Epithelial cell of esophagus (primary cell): ENCODE data around the gene LCTL.

Experiments
- DNase-seq: peaks from one replicate; pipeline ENCODE4 v3.0.0; 2010; ENCODE audit warnings: low read depth
- H3K4me3 ChIP-seq: 2 replicates; pipeline ENCODE4 v1.5.1; 2011; ENCODE audit warnings: mild to moderate bottlenecking, low read length, control low read depth
- CTCF ChIP-seq: IDR thresholded peaks from 2 replicates; pipeline ENCODE4 v1.5.1; 2011; ENCODE audit warnings: low read depth, mild to moderate bottlenecking, low read length, control low read depth, inconsistent platforms; ENCODE audit not compliant: insufficient read depth; ENCODE audit errors: missing control alignments

Gene LCTL

GRCh38 chr15:66608881-66609280 lies 43.1 kb upstream of the LCTL start:
- TF ChIP-seq CTCF: no peak
- DNase-seq: no peak
- H3K4me3 ChIP-seq: no peak overlapping the region

DNA sequence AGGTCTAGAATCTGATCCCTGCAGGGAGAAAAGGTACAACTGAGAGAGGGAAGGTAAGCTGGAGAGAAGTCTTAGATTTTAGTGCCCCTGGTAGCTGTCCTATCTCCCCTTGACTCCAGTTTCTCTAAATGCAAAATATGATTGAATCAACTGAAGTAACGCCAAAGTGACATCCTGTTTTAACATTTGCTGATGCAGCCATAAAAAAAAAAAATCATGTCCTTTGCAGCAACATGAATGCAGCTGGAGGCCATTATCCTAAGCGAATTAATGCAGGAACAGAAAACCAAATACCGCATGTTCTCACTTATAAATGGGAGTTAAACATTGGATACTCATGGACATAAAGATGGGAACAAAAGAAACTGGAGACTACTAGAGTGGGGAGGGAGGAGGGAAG lies 42.4 kb upstream of the LCTL start:
- DNase-seq: no peak
- H3K4me3 ChIP-seq: no peak overlapping the region
- TF ChIP-seq CTCF: no peak

DNA sequence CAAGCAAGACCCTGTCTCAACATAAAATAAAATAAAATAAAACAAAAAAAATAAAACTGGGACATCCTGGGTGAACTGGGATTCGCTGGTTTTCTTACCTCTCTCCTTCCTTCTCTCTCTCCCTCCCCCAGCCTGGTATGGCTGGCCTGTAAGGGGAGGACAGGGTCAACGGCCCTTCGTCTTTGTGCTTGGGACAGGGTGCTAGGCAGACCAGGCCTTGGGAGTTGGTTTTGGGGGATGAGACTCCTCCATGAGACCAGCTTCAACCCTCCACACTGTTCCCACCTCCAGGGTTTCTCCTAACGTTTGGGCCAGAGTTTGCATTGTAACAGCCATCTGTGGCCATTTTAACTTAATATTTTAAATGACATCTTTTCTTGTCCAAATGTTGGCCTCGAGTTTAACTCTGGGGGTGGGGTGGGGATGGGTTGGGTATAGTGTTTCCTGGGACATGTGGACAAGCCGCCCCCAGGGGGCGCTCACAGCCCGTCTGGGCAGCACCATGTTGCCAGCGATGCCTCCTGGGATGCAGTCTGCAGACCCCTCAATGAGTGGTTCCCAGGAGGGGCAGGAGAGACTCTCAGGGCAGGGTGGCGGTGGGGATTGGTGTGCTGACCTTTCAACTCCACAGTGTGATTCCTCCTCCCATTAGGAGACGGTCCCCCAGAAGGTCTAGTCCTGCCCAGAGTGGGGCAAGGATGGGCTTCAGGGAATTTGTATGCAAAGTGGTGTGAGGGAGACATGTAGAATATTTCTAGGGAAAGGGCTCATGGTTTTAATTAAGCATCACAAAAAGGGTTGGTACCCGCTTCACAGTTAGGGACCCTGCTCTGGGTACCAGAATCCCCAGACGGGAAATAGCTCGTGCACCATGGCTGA lies 37.7 kb upstream of the LCTL start:
- no peak overlapping the region for H3K4me3 ChIP-seq
- DNase-seq: peak; percentile 58
- TF ChIP-seq CTCF: peak; percentile 81

DNA sequence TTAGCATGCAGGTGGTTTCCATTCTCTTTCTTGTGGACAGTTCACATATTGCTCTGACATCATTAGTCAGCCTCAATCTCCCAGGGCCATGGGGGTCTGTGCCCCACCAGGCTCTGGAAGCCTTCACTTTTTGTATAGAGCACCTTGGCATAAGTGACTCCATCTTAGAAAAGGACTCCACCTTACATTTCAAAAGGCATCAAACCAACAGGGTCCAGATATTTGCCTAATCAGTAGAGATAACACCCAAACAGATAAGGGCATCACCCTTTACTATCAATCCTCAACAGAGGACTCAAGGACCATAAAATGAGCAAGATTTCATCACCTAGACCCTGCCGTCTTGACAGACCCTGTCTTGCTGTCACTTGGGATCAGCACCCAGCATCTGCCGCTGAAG lies 35.7 kb upstream of the LCTL start:
- no peak for DNase-seq
- no peak for TF ChIP-seq CTCF

DNA sequence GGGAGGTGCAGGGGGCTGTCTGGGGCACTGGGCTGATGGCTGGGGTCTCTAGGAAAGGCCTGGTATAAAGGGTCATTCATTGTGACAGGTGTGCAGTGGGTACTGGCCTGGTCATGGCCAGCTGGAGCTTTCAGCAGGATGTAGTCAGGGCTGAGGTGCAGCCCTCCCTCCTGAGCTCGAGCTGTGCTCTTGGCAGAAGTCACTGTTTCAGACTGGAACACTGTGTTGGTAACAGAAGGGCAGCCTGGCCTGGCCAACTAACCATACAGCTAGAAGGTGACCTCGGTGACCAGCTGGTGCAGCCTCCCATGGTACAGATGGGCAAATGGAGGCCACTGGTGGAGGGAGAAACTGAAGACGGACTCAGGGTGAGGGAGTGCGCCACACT lies 34.4 kb upstream of the LCTL start:
- TF ChIP-seq CTCF: no peak
- no peak overlapping the region for H3K4me3 ChIP-seq
- no peak for DNase-seq

More for the DNA sequence above, 35.7 kb upstream of the LCTL start:
- H3K4me3 ChIP-seq: no peak overlapping the region

DNA sequence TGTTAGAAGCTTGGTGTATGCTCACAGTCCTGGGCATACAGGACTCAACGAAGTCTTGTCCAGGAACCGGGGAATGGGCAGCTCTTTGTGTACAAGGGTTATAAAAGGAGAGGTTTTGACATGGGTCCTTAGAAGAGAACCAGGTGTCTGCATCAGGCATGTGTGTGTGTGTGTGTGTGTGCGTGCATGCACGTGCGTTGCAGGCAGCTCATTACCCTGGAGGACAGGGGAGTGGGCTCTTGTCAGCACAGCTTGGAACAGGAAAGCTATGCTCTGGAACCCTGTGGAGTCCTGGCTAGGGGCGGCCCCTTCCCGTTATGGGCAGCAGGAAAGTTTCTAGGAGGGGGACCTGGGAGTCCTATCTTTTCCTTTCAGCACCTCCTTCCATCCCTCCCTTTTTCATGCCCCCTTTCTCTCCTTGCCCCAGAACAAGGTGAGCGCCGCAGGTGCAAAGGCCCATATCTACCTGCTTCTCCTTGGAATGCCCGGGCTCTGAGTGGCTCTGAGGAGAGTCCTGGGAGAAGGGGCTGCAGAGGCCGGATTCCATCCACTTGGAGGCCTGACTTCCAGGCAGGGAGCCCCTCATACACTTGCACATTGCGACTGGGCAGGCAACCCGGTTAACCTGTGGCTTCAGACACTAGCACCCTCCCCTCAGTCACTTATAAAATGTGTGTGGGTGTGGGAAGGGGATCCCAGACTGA lies 33.9 kb upstream of the LCTL start:
- H3K4me3 ChIP-seq: no peak overlapping the region
- DNase-seq: no peak
- no peak for TF ChIP-seq CTCF
